DMS 273 (cell line): Measurements from ENCODE around the gene MAGI1.
A peak's percentile ranks its signal among the peaks of the same experiment; 100 is the strongest.
"Not testable (repeated sequence)": the region's sequence is repeated elsewhere in the genome, so short reads cannot be mapped to it uniquely, and the experiment has no call there.

Source experiments
- DNase-seq: peaks from one replicate; lab custom pipeline; 2025; ENCODE audit not compliant: unreplicated experiment; lab: John Stamatoyannopoulos, UW

The MAGI1 gene

DNA sequence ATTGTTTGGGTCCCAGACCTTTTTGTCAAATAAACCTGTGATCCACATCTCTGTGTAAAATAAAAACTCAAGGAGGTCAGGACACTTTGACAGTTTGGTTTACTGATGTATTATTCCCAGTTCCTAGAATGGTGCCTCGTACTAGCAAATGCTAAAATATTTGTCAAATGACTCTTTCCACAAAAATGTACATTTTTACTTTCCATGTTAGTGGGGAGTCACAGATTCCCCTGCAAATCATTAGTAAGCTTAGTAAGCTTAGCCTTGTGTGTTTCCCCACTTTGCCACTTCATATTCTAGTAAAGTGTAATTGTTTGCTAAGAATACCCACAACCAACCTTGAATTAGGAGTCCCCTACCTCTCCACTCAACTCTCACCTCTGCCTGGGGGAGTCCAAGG is 2.4 kb upstream of the MAGI1 start:
- no peak for DNase-seq

DNA sequence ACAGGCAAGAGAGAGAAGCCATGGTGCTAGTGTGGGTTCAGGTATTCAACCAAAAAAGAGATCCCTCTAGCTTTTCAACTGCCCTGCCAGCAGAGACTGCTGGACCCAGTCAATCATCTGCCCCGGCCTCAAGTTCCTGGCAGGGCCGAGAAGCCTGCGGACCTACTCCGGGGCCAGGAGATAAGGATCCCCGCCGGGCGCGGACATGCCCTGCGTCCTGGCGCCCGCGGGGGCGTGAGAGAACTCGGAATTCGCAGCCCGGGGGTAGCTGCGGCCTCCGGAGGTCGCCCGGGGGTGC is 821 bp upstream of the MAGI1 start:
- DNase-seq = peak; percentile 40

DNA sequence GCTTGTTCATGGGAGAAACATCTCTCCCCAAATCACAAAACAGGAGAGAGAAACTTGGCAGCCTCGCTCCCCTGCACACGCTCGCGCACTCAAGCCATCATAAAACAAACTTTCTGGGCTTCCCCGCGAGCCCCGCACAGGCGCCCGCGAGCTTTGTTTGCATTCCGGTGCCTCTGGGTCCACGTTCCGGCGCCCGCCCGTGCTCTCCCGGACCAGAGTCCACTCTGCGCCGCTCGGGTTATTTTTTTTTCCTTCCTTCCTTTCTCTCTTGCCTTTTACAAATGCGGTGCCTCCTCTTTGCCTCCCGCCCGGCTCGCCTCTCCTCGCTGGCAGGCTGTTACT is 363 bp downstream of the MAGI1 start:
- peak; percentile 78 for DNase-seq

DNA sequence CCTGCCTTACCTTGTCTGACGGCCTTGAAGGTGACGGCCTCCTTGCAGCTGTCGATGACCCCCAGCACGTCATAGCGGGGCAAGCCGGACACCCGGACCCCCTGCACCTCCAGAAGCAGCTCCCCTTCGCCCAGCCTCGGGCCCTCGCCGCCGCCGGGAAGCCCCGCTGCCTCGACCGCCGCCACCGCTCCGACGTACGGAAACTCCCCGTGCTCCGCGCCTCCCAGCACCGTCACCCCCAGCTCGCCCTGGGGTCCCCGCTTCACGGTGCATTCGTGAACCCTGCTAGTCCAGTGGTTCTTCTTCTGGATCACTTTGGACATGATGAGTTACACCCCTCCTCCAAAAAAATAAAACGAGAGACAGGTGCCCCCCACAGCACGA is 740 bp downstream of the MAGI1 start:
- peak; percentile 57 for DNase-seq

- DNase-seq = peak; percentile 66
Observed at GRCh38 chr3:66037330-66037985, 1.3 kb downstream of the MAGI1 start.

DNA sequence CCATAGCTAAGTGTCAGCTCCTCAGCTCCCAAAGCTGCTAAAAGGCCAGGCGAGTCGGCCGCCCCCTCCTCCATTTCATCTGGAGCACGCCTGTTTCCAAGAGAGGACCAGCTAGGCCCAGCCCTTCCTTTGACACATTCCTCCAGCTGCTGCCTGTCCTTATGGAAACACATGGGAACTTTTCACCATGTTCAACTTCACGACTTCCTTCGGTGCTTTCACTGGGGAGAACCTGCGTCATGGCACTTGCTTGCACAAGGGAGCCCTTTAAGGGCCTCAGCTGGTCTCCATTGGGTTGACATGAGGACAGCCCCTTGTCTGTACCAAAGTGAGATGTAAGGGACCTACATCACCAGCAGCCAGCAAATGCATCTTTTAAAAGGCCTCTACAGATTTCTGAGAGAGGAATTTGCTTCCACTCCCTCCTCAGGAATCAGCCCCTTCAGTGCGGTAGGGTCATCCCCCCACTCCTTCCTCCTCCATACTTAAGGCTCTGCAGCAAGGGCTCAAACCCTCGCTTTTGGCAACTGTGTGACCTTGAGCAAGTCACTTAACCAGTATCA is 2.1 kb downstream of the MAGI1 start:
- peak; percentile 9 for DNase-seq

- DNase-seq = peak; percentile 4
Observed at GRCh38 chr3:66035763-66036477, 2.8 kb downstream of the MAGI1 start.

GRCh38 chr3:66033241-66034138 is 5.2 kb downstream of the MAGI1 start:
- DNase-seq = no peak

DNA sequence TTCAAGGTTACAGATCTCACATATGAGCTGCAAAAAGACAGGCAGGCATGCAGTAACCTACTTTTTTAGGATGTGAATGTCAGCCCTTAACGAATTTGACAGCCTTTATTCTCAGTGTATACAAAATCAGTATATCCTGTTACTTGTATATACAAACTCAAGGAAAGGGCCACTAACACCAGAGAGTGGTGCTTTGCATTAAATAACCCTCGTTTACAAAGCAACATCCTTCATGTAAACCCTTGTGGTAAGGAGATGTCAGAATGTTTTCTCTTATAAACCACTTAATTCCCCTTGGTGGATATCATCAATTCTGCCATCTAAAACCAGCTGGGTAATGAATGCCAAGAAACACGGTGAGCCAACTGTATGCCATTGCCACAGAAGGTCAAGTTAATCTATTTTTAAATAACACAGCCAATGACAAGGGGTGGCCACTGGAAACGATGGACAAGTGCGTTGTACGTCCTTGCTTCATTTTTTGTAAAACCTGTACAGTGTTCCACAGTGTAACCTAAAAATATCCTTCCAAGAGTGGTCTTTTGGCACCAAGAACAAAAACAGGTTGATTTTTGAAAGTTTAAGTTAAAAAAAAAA is 7.5 kb downstream of the MAGI1 start:
- no peak for DNase-seq

DNA sequence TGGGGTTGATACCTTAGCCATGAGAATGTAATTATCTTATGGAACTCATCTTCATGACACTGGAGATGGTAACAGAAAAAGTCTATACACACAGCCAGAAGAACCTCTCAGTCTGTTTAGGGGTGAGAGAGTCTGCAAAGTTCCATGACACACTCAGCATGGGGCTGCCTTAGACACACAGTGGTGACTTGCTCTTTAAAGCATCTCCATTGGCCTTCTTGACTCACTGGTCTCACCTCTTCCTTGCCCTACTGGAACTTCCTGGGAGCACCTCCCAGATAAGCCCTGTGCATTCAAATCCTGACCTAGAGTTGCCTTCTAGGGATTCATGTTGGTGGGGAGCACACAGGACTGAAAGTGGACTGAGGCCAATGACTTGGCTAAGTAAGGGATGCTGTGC is 9.3 kb downstream of the MAGI1 start:
- DNase-seq = no peak

GRCh38 chr3:66029014-66029413 is 9.7 kb downstream of the MAGI1 start:
- DNase-seq = no peak

GRCh38 chr3:66028457-66028856 is 10.3 kb downstream of the MAGI1 start:
- no peak for DNase-seq

DNA sequence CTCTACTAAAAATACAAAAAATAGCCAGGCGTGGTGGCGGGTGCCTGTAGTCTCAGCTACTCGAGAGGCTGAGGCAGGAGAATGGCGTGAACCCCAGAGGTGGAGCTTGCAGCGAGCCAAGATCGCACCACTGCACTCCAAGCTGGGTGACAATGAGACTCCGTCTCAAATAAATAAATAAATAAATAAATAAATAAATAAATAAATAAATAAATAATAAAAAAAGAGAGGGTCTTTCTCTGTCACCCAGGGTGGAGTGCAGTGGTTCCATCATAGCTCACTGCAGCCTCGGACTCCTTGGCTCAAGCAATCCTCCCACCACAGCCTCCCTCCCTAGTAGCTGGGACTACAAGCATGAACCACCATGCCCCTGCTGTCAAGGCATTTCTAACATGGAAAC is 11.6 kb downstream of the MAGI1 start:
- DNase-seq = not testable (repeated sequence)

DNA sequence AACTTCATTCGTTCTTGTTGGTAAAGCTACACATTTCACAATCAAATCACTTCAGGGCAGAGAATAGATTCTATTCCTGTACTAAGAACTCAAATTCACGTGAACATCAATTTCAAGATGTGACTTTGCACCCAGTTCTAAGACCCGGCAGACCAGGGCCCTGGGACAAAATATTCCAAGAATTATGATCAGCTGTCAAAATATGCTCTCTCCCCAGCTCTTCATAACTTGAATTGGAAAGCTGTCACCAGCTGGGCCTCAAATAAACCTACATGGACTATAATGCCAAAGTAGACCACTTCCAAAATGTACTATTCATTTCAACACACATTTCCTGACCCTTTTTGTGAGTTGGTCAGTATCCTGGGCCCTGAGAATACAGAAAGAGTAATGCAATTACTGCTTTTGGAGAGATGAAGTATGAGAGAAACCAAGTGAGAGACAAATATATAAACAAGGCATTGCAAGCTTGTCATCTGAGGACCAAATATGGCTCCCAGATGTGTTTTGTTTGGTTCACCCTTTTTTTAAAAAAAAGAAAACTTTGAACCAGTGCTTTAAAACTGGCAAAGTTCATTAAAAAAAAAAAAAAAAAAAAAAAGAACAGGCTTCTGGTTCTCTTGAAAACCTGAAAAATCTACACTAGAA is 14.9 kb downstream of the MAGI1 start:
- no peak for DNase-seq

GRCh38 chr3:66023229-66023628 is 15.5 kb downstream of the MAGI1 start:
- no peak for DNase-seq

GRCh38 chr3:66021731-66022131 is 17.0 kb downstream of the MAGI1 start:
- no peak for DNase-seq

GRCh38 chr3:66019896-66020295 is 18.8 kb downstream of the MAGI1 start:
- DNase-seq = no peak

- DNase-seq = no peak
Observed at GRCh38 chr3:66018057-66019033, 20.4 kb downstream of the MAGI1 start.

DNA sequence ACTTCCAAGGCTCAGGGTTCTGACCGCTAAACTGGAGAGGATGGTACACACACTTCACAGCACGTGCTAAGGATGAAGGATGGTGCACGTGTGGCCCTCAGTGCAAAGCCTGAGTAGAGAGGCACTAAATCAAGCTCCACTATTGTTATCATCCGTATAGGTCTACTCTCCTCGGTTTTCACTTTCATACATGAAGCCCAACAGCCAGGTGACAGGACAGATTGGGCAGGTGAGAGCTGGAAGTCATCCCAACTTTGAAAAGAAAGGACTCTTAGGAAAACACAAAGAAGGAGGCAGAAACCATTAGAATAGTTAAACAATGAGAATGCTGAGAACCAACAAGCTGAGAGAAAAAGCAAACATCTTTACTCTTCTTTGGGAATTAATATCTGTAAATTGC is 21.1 kb downstream of the MAGI1 start:
- DNase-seq = no peak

DNA sequence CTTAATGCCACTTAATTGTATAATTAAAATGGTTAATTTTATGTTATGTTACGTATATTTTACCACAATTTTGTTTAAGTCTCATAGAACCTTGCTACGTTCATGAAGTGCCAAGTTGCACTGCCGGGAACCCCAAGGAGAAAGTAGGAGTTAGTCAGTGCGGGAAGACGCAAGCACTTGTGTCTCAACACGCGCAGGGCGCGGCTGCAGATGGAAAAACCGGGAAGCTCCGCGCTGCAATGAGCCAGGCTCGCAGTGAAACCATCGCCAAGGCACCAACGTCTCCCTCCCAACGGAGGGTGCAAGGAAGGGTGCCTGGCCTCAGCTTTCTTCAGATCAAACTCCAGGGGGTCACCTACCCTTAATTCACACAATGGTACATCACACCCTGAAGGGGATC is 21.6 kb downstream of the MAGI1 start:
- DNase-seq = no peak
